OCI-LY3 (cell line): ENCODE results near the gene SRRM5.

Experiments used
- CTCF ChIP-seq: fragments of 200-600, 300-600 bp; sonication (generic); IDR thresholded peaks from 2 replicates; pipeline ENCODE4 v1.5.1; 2014; ENCODE audit warnings: antibody characterized with exemption, low read length, low read depth
- EZH2phosphoT487 ChIP-seq: fragments of 200-600 bp; shearing (Covaris generic); IDR thresholded peaks from 2 replicates; pipeline ENCODE4 v1.6.1; 2018; ENCODE audit warnings: antibody characterized with exemption, mixed run types, low read depth

GRCh38 chr19:43616954-43617353 lies 5.1 kb downstream of the SRRM5 start:
- TF ChIP-seq CTCF (no peak), EZH2phosphoT487 (no peak)
